Smooth muscle cell of the umbilical artery (primary cell): ENCODE data around the gene CDCA8. TPM values are rescaled to one million over a fixed set of nuclear protein-coding genes. Genes with fewer than 3 reads are reported as not detected.

ENCODE experiments used
- total RNA-seq: library from RNA; depleted of rRNA; stranded (reverse); fragments of >200 nt; gene quantifications from 2 replicates; pipeline ENCODE4 v1.2.3, GENCODE V29; 2014

Gene CDCA8
- total RNA-seq, result 0.30 and 7.3 TPM in 2 replicates

DNA sequence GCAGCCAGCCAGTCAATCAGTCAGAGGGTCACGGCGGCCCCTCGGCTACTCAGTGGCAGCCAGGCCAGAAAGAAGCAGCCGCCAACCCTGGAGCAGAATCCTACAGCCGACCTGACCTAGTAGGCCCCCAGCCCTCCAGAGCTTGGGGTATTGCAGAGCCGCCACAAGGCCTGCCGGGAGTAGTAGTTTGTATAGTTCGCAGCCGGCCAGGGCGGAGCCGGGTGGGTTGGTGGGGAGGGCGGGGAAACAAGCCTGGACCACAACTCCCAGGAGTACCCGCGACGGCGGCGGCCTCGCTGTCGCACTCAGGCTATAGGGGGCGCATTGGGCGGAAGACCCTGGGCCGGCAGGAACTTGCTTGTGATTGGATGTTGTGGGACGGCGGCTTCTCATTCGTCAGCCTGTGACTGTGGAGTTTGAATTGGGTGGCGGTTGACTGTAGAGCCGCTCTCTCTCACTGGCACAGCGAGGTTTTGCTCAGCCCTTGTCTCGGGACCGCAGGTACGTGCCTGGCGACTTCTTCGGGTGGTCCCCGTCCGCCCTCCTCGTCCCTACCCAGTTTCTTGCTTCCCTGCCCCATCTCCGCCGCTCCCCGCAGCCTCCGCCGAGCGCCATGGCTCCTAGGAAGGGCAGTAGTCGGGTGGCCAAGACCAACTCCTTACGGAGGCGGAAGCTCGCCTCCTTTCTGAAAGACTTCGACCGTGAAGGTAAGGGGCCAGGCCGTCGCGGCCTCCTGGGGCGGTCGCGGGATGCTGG lies at the start of gene CDCA8:
Gene CDCA8 (plus strand): TSS at position 439 of the 756 bp plus-strand sequence. CDS start 175 bp downstream, at position 614.

Other genes with a start within 250 kb of the CDCA8 start
- 30.4 and 35.3 TPM in 2 replicates for gene ZC3H12A, start 217.9 kb upstream of the CDCA8 start, total RNA-seq
- 58.5 and 70.1 TPM in 2 replicates for gene MEAF6, start 177.8 kb upstream of the CDCA8 start, total RNA-seq
- gene SNIP1, start 138.2 kb upstream of the CDCA8 start, total RNA-seq, result 9.8 and 12.7 TPM in 2 replicates
- gene DNALI1, start 135.6 kb upstream of the CDCA8 start, total RNA-seq, result 0.89 and 1.9 TPM in 2 replicates
- gene GNL2, start 96.6 kb upstream of the CDCA8 start, total RNA-seq, result 44.5 and 81.6 TPM in 2 replicates
- not detected in 2 replicates for gene RSPO1, start 57.6 kb upstream of the CDCA8 start, total RNA-seq
- not detected in 2 replicates for gene EPHA10, start 72.6 kb downstream of the CDCA8 start, total RNA-seq
- 0.30 and 0.69 TPM in 2 replicates for gene MANEAL, start 101.3 kb downstream of the CDCA8 start, total RNA-seq
- 22.6 and 316 TPM in 2 replicates for gene C1orf122, start 115.3 kb downstream of the CDCA8 start, total RNA-seq
- gene YRDC, start 115.7 kb downstream of the CDCA8 start, total RNA-seq, result 19.9 and 20.1 TPM in 2 replicates
- 4.2 and 6.7 TPM in 2 replicates for gene MTF1, start 167.1 kb downstream of the CDCA8 start, total RNA-seq